HepG2 (cell line): ENCODE measurements around the gene MAPK12. TPM values are rescaled to one million over a fixed set of nuclear protein-coding genes. Genes with fewer than 3 reads are reported as not detected.

ENCODE experiments used
- BCL3 ChIP-seq: sonication (generic); formaldehyde crosslinking; IDR thresholded peaks from 2 replicates; pipeline ENCODE4 v1.5.1; 2020; ENCODE audit warnings: mild to moderate bottlenecking, missing genetic modification reagents, moderate library complexity
- MTF2 ChIP-seq: sonication (generic); formaldehyde crosslinking; IDR thresholded peaks from 2 replicates; pipeline ENCODE4 v1.5.0; 2020; ENCODE audit warnings: missing genetic modification reagents, borderline replicate concordance
- ZBTB10 ChIP-seq: sonication (generic); formaldehyde crosslinking; IDR thresholded peaks from 2 replicates; pipeline ENCODE4 v1.4.0; 2020; ENCODE audit warnings: missing genetic modification reagents, borderline replicate concordance
- ZNF407 ChIP-seq: sonication (generic); formaldehyde crosslinking; IDR thresholded peaks from one replicate; pipeline ENCODE4 v1.5.1; 2020; ENCODE audit warnings: mild to moderate bottlenecking, missing genetic modification reagents; ENCODE audit errors: not compliant biosample characterization
- ZNF629 ChIP-seq: sonication (generic); formaldehyde crosslinking; conservative IDR thresholded peaks from 2 replicates; pipeline ENCODE4 v1.5.0; 2020; ENCODE audit warnings: missing genetic modification reagents
- polyA plus RNA-seq, 8 experiments: library from polyadenylated mRNA; depleted of rRNA in 3 of 8; stranded (reverse) in 7 of 8; unstranded in 1 of 8; fragments of >200 nt; fragmentation: Illumina TruSeq in 4 of 8; extraction: Trizol in 4 of 8; gene quantifications; 2 replicates each; pipeline versions ENCODE4 v1.2.1 to v1.2.3, GENCODE V29; 2011 to 2016; ENCODE audit warnings: low read depth in 4 of 8, missing spikeins in 1 of 8, mixed read lengths in 1 of 8; ENCODE audit not compliant: insufficient read depth in 1 of 8
- total RNA-seq, 5 experiments: library from RNA; depleted of rRNA; stranded (reverse); fragments of >200 nt; fragmentation: Illumina TruSeq; extraction: Trizol; gene quantifications; 2 replicates each; pipeline ENCODE4 v1.2.3, GENCODE V29; 2016; ENCODE audit warnings: low read depth in 1 of 5
- TF ChIP-seq, protein P1 (sequence below): sonication (generic); formaldehyde crosslinking; IDR thresholded peaks from 2 replicates; pipeline ENCODE4 v1.5.1; 2020; ENCODE audit warnings: mild to moderate bottlenecking, missing genetic modification reagents, moderate library complexity
- TF ChIP-seq, protein P2 (sequence below): IDR thresholded peaks from 2 replicates; pipeline ENCODE4 v1.6.1; 2018; ENCODE audit warnings: missing genetic modification reagents, mild to moderate bottlenecking, missing compliant biosample characterization

MAPK12 gene
- total and polyA plus RNA-seq, 2 of the 13 experiments (the other 11 are each of a cell fraction or from before 2014, with no cell fraction given) = 22.2 to 23.3 TPM

- TF ChIP-seq BCL3 (CRISPR knock-in tag) (no peak), ZNF407 (CRISPR knock-in tag) (peak; percentile 12), ZNF629 (CRISPR knock-in tag) (peak; percentile 97), ZBTB10 (CRISPR knock-in tag) (0 out of 2 replicates have a peak, but pooled peaks have one; percentile 17), MTF2 (no peak)
- TF ChIP-seq, protein P1, sequence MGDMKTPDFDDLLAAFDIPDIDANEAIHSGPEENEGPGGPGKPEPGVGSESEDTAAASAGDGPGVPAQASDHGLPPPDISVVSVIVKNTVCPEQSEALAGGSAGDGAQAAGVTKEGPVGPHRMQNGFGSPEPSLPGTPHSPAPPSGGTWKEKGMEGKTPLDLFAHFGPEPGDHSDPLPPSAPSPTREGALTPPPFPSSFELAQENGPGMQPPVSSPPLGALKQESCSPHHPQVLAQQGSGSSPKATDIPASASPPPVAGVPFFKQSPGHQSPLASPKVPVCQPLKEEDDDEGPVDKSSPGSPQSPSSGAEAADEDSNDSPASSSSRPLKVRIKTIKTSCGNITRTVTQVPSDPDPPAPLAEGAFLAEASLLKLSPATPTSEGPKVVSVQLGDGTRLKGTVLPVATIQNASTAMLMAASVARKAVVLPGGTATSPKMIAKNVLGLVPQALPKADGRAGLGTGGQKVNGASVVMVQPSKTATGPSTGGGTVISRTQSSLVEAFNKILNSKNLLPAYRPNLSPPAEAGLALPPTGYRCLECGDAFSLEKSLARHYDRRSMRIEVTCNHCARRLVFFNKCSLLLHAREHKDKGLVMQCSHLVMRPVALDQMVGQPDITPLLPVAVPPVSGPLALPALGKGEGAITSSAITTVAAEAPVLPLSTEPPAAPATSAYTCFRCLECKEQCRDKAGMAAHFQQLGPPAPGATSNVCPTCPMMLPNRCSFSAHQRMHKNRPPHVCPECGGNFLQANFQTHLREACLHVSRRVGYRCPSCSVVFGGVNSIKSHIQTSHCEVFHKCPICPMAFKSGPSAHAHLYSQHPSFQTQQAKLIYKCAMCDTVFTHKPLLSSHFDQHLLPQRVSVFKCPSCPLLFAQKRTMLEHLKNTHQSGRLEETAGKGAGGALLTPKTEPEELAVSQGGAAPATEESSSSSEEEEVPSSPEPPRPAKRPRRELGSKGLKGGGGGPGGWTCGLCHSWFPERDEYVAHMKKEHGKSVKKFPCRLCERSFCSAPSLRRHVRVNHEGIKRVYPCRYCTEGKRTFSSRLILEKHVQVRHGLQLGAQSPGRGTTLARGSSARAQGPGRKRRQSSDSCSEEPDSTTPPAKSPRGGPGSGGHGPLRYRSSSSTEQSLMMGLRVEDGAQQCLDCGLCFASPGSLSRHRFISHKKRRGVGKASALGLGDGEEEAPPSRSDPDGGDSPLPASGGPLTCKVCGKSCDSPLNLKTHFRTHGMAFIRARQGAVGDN = 0 out of 2 replicates have a peak, but pooled peaks have one; percentile 0
- TF ChIP-seq, protein P2, sequence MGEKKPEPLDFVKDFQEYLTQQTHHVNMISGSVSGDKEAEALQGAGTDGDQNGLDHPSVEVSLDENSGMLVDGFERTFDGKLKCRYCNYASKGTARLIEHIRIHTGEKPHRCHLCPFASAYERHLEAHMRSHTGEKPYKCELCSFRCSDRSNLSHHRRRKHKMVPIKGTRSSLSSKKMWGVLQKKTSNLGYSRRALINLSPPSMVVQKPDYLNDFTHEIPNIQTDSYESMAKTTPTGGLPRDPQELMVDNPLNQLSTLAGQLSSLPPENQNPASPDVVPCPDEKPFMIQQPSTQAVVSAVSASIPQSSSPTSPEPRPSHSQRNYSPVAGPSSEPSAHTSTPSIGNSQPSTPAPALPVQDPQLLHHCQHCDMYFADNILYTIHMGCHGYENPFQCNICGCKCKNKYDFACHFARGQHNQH (CRISPR knock-in tag) = no peak
Measured at GRCh38 chr22:50305393-50305922, 44.0 kb upstream of the MAPK12 start (continued).
